GM06990 (cell line): Measurements from ENCODE around the gene CANX.

Experiments
- DNase-seq: peaks from one replicate; pipeline ENCODE4 v3.0.0-alpha.2; 2011; ENCODE audit not compliant: insufficient read length; ENCODE audit errors: extremely low read depth
- H3K27me3 ChIP-seq: replicated peaks from 2 replicates; pipeline ENCODE4 v1.6.0; 2011; ENCODE audit warnings: low read length; ENCODE audit not compliant: control insufficient read depth, insufficient read depth
- H3K36me3 ChIP-seq: 2 replicates; pipeline ENCODE4 v1.5.1; 2011; ENCODE audit warnings: low read length; ENCODE audit not compliant: control insufficient read depth, insufficient read depth
- H3K4me3 ChIP-seq: replicated peaks from 2 replicates; pipeline ENCODE4 v1.5.1; 2011; ENCODE audit warnings: low read depth, mild to moderate bottlenecking, control low read depth, low read length
- TF ChIP-seq, protein P1 (sequence below): IDR thresholded peaks from 2 replicates; pipeline ENCODE4 v1.5.1; 2011; ENCODE audit warnings: low read length, control low read depth, mild to moderate bottlenecking, inconsistent platforms; ENCODE audit not compliant: insufficient read depth, poor library complexity, severe bottlenecking

CANX gene

DNA sequence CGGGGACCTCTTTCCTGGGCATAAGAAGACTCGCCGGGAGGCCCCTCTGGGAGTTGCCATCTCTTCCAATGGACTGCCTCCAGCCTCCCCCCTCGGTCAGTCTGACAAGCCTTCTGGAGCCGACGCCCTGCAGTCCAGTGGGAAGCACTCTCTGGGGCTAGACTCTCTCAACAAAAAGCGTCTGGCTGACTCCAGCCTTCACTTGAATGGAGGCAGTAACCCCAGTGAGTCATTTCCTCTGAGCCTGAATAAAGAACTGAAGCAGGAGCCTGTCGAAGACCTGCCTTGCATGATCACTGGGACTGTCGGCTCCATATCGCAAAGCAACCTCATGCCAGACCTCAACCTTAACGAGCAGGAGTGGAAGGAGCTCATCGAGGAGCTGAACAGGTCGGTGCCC, 66.6 kb downstream of the CANX start:
- TF ChIP-seq, protein P1, sequence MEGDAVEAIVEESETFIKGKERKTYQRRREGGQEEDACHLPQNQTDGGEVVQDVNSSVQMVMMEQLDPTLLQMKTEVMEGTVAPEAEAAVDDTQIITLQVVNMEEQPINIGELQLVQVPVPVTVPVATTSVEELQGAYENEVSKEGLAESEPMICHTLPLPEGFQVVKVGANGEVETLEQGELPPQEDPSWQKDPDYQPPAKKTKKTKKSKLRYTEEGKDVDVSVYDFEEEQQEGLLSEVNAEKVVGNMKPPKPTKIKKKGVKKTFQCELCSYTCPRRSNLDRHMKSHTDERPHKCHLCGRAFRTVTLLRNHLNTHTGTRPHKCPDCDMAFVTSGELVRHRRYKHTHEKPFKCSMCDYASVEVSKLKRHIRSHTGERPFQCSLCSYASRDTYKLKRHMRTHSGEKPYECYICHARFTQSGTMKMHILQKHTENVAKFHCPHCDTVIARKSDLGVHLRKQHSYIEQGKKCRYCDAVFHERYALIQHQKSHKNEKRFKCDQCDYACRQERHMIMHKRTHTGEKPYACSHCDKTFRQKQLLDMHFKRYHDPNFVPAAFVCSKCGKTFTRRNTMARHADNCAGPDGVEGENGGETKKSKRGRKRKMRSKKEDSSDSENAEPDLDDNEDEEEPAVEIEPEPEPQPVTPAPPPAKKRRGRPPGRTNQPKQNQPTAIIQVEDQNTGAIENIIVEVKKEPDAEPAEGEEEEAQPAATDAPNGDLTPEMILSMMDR, result no peak
- no peak for DNase-seq
- Histone ChIP-seq H3K4me3 (no peak overlapping the region), H3K27me3 (no peaks in the 10 kb centered on the region), H3K36me3 (peaks cover 23% of the 10 kb centered on the region)

DNA sequence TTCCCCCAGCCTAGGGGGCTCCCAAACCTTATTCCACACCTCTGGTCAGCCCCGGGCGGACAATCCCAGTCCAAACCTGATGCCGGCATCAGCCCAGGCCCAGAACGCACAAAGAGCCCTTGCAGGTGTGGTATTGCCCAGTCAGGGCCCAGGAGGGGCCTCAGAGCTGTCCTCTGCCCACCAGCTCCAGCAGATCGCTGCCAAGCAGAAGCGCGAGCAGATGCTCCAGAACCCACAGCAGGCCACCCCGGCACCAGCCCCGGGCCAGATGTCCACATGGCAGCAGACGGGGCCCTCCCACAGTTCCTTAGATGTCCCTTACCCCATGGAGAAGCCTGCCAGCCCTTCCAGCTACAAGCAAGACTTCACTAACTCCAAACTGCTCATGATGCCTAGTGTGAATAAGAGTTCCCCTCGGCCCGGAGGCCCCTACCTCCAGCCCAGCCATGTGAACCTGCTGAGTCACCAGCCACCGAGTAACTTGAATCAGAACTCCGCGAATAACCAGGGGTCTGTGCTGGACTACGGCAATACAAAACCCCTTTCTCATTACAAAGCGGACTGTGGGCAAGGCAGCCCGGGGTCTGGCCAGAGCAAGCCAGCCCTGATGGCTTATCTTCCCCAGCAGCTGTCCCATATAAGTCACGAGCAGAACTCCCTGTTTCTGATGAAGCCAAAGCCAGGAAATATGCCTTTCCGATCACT, 67.4 kb downstream of the CANX start:
- TF ChIP-seq, protein P1, result no peak
- Histone ChIP-seq H3K4me3 (no peak overlapping the region), H3K27me3 (no peaks in the 10 kb centered on the region), H3K36me3 (peaks cover 25% of the 10 kb centered on the region)
- no peak for DNase-seq

DNA sequence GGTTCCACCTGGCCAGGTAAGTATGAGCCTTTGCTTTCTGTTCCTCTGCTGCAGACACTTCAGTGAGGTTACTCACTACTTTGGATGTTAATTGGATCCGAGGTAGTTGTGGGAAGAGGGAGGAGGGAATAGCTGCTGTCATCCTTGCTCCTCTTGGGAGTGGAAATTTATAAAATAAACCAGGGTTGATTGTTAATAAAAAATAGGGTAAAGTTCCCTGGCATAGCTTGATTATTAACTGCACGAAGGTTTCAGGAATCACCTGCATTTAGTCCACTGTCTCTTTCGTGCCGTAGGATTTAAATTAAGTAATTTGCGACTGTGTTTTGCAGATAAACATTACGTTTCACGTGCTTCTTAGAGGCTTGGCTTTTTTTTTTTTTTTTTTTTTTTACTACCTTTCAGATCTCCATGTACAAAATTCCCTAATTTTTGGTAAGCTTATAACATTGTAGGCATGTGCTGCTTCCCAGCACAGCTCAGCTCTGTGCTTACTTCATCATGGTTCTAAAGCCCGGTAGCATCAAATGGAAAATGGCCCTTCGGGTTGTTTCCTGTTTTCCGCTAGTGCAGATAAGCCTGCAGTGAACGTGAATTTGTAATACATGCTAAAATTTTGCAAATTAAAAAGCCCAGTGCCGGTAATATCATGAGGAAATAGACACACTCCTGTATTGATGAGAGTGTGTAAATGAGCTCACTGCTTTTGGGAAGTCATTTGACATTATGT, 68.1 kb downstream of the CANX start:
- TF ChIP-seq, protein P1, result no peak
- Histone ChIP-seq H3K36me3 (peaks cover 31% of the 10 kb centered on the region), H3K27me3 (no peaks in the 10 kb centered on the region), H3K4me3 (no peak overlapping the region)
- no peak for DNase-seq

DNA sequence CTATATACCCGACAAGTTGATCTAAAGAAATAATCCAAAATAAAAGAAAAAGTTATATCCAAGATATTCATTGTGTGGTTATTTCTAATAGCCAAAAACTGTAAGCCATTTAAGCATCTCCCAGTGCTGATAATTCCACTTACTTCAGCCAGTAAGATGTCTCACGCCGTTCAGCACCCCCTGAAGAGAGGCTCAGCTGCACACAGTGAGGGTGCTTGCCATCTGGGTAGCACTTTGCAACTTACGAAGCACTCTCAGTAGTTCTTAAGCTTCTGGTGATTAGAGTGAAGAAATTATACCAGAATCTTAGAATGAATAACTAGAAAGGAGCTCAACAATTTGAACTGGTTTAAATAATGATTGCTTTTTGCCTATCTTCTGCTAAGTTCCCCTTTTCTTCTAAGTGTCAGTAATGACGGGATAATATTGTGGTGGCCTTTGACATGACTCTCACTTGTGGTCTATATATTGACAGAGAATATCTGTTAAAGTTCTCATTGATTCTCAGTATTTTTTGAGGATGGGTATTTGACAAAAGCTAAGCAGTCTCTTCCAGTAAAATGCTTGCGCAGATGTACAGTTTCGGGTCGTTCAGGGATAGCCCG, 68.8 kb downstream of the CANX start:
- no peak overlapping the region for H3K4me3 ChIP-seq
- DNase-seq, result no peak
- H3K36me3 ChIP-seq, result peaks cover 31% of the 10 kb centered on the region
- no peaks in the 10 kb centered on the region for H3K27me3 ChIP-seq
- TF ChIP-seq, protein P1, result no peak

DNA sequence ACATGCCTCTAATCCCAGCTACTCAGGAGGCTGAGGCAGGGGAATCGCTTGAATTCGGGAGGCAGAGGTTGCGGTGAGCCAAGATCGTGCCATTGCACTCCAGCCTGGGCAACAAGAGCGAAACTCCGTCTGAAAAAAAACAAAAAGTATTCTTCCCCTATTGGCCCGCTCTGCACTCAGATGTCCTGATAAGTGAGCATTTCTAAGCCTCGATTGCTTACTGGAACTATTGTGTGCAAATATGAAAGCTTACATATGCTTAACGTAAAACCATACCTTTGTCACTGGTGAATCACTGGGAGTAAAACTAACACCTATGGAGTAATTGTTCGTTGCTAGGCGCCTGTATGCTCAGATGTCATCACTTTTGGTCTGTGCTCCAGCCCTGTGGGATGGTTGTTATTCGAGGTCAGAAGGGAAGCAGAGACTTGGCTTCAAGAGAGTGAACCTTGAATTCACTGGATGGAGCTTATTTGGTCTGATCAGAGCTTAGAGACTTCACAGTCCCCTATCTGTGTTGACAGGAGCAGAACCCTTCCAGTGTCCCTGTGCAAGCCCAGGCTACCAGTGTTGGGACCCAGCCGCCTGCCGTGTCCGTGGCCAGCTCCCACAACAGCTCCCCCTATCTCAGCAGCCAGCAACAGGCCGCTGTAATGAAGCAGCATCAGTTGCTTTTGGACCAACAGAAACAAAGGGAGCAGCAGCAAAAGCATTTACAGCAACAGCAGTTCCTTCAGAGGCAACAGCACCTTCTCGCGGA, 69.7 kb downstream of the CANX start:
- no peak overlapping the region for H3K4me3 ChIP-seq
- TF ChIP-seq, protein P1, result peak; percentile 4
- H3K27me3 ChIP-seq, result no peaks in the 10 kb centered on the region
- peaks cover 34% of the 10 kb centered on the region for H3K36me3 ChIP-seq
- no peak for DNase-seq
